GM21529 (cell line): ENCODE results near the gene KCNQ5.
"Not testable (repeated sequence)": the region's sequence is repeated elsewhere in the genome, so short reads cannot be mapped to it uniquely, and the experiment has no call there.

Source experiments
- ATAC-seq: cut with Tn5 transposase; IDR thresholded peaks from one replicate; pipeline ENCODE4 v1.9.1; 2021; ENCODE audit not compliant: unreplicated experiment

Gene KCNQ5

DNA sequence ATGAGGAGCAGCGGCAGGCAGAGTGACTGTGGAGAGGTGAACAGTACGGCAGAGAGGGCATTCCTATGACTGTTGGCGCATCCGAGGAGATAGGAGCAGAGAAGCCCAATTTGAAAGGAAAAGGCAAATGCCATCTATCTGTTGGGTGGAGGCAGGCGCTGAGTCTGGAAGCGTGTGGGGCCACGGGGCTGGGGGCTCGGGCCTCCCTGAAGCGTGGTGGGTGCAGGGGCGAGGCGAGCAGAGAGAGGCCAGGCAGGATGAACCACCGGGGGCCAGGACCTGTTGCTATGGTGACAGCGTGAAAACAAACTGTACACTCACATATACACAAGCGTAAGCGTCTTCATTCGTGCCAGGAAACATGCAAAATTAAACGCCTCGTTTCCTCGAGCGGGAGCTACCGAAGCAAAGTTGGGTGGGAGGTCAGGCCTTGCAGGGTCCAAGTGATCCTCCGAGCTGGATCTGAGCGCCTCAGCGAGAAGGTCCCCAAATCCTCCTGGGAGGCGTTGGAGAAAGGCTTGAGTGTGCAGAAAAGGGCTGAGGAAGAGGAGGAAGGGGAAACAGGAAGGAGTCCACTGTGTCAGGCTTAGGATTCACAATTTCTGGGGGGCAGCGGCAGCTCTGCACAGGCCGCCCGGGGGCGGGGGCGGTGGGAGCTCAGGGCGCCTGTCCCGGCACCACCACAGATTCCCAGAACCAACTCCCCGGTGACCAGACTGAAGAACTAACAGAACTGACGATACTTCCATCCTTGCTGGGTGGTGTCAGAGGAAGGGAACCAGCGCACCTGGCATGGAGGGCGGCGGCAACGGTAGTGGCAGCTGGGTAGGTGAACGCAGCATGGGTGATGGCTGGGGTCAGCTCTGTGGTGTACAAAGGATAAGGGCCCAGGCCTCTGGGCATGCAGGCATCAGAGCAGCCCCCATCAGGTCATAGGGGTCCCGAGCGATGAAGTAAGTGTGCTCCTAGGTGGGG lies 535.2 kb downstream of the KCNQ5 start:
- no peak for ATAC-seq

DNA sequence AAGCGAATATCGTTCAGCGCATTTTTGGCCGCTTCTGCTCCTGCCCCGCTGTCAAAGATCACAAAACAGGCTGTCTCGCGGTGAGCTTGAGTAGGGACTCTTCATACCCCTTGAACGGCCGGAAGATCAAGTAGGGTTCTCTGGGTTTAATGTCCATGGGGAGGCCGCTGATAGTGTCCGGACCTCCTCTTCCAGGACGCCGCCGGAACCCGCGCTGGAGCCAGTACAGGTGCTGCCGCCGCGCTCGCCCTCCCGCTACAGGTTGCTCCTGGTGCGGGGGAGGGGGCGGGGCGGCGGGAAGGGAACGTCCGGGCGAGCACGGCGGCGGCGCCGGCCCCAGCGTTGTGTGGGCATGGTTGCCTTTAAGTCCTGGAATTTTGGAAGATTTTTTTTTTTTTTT lies 536.0 kb downstream of the KCNQ5 start:
- ATAC-seq, result no peak

DNA sequence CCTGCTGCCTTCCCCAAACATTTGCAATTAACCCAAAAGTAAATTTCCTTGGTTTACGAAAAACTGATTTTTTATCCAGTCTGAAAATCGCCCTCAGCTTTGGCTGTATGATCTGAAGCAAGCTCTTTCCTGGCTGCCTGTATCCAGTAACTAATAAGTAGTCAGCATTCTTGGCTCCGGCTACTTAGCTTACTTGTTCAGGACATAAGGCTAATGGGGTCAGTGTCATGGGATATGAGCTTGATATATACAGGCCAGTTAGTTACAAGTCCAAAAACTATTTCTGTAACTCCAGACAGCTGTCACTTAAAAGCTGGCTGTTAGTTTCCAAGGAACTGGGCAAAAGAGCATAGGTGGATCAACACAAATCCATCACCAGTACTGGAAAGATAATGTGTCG lies 547.2 kb downstream of the KCNQ5 start:
- ATAC-seq, result no peak

DNA sequence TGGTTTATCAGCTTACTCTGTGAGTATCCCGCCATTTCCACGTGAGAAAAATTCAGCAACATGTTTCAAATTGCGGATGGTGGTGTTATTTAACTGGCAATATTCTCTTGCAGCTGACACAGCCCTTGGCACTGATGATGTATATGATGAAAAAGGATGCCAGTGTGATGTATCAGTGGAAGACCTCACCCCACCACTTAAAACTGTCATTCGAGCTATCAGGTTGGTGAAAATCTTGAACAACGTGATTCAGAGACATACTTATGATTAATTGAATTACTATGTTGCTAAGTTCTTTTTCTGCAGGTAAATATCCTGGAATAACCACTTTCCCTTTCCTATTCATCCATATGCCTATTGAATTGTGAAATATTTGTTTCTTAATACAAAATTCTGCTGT lies 547.8 kb downstream of the KCNQ5 start:
- ATAC-seq, result no peak

DNA sequence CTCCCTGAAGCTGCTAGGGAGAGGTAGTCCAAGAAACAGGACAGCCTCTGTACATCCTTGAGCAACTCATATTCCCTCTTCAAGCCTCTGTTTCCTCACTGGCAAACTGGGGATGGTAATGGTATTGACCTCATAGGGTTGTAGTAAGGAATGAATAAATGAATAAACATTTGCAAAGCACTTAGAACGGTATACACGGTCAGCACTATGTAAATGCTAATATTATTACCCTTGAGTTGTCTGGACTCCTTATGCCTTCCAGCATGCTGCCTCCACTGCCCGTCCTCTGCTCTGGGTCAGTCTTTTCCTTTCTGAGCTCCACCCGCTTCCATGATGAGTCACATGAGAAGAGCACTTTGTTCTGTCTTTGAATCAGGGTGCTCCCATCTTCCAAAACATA lies 552.8 kb downstream of the KCNQ5 start:
- ATAC-seq, result no peak

DNA sequence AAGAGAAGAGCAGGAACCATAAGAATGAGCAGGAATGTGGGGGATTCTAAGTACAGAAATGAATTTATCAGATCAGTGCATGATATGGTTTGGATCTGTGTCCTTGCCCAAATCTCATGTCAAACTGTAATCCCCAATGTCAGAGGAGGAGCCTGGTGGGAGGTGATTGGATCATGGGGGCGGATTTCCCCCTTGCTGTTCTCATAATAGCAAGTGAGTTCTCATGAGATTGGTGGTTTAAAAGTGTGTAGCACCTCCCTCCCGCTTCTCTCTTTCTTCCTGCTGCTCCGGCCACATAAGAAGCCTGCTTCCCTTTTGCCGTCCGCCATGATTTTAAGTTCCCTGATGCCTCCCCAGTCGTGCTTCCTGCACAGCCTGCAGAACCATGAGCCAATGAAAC lies 554.2 kb downstream of the KCNQ5 start:
- no peak for ATAC-seq

DNA sequence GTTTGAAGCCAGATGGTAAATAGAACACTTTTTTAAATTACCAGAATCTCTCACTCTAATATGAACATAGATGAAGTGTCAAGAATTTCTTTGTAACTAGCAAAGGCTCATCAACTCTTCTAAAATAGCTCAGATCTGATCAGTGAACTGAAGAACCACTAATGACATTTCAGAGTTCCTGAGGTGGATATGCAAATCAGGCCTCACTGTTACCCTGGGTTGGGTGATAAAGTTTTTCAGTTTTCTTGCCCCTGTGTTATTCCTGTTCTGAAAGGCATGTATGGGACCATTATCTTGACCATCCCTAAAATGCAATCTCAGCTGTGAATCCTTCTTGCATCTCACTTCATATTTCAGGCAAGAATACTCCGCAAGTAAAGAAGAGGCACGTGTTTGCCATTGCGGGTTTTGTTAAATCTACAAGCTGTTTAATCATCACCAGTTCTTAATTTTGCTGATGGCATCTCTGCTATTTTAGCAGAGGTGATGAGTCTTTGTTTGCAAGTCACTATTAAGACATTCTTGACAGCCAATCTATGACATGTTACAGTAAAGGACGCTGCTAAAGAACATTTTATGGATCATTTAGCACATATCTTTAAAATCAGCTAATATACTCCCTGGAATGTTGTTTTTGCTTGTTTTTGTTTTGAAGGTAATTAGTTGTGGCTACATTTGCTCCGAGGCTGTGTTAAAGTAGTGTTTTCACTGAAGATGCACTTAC lies 555.5 kb downstream of the KCNQ5 start:
- peak; percentile 54 for ATAC-seq

DNA sequence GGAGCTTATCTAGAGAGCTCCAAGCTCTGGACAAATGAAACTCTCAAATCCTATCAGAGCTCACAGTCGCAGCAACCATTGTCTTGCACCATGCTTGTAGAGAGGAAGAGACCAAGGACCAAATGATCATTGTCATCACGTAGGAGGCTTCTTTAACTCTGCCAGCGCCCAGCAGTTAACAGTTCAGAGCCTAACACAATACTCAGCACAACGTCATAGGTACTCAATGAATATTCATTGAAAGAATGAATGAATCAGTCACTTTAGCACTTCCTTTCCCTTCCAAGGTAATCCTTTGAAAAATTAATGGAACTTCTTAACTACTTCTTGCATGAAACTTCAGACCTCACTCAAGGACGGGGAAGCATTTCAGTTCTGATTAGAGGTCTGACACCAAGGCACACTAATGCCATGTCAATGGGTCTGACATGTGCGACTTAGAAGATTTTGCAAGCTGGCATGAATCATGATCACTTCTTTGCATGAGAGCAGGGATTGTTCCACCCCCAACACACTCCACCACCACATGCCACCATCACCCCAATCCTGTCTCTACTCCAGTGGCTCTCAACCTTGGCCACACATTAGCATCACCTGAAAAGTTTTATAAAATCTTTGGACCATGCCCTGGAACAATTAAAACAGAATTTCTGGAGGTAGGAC lies 558.3 kb downstream of the KCNQ5 start:
- no peak for ATAC-seq

DNA sequence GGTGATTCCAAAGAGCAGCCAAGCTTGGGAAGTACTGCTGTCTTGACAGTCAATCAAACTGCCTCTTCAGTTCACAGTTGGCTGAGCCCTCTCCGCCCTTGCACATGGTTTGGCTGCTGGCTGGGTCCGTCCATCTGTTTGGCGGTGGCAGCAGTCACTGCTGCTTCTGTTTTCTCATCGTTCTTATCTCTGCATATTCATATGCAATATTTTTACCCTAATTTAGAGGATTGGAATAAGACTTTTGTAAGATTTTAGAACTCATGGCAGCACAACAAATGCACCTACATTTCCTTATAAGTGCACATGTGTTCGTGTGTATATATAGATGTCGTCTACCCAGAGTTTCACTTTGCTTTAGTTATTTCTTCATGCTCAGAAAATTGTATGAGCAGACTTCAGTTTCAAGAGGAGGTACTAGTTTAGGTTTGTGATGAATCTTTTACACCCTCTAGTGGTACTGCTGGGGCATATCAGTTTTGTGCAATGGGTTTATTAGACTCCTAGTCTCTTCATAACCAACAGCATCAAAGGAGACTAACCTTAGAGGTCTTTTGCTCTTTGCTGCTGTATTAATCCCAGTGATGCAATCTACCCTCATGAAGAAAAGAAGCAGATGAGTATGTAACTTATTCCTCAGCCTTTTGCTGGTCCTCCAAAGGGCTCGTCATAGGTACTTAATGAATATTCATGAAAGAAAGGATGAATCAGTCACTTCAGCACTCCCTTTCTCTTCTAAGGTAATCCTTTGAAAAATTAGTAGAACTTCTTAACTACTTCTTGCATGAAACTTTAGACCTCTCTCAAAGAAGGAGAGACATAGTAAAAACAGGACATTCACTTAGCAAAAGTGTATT lies 559.1 kb downstream of the KCNQ5 start:
- peak; percentile 83 for ATAC-seq

DNA sequence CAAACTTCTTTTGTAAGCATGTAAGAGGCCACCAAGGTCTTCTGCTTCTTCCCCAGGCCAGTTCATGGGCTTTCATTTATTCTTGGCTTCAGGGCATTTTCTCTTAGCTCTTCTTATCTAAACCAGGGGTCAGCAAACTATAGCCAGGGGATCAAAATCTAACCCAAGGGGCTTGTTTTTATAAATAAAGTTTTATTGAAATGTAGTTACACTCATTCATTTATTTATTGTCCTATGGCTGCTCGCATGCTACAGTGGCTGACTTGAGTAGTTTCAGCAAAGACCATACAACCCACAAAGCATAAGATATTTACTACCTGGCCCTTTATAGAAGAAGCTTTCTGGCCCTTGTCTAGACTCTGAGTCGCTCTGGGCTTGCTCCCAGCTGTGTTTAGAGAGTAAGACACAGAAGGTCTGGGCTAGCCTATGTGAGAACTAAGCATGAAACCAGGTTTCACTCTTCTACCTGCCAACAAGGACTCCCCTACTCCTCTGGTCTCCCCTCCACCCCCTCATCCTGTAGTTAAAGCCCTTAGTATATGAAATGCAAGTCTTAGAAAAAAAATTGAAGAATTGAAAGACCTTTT lies 560.2 kb downstream of the KCNQ5 start:
- ATAC-seq, result peak; percentile 35

DNA sequence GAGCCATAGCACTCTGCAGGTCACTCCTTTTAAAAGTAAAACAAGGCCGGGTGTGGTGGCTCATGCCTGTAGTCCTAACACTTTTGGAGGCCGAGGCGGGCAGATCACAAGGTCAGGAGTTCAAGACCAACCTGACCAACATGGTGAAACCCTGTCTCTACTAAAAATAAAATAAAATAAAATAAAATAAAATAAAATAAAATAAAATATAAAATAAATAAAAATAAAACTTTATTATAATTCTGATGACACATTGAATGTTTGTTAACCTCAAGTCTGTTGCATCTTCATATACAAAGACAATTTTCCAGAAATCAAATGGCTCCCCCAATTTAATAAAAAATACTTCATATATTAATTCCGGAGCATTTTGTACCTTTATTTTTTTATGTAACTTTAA lies 571.4 kb downstream of the KCNQ5 start:
- ATAC-seq, result not testable (repeated sequence)

DNA sequence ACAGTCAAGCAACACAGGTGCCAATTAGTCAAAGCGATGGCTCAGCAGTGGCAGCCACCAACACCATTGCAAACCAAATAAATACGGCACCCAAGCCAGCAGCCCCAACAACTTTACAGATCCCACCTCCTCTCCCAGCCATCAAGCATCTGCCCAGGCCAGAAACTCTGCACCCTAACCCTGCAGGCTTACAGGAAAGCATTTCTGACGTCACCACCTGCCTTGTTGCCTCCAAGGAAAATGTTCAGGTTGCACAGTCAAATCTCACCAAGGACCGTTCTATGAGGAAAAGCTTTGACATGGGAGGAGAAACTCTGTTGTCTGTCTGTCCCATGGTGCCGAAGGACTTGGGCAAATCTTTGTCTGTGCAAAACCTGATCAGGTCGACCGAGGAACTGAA lies 572.9 kb downstream of the KCNQ5 start:
- no peak for ATAC-seq

DNA sequence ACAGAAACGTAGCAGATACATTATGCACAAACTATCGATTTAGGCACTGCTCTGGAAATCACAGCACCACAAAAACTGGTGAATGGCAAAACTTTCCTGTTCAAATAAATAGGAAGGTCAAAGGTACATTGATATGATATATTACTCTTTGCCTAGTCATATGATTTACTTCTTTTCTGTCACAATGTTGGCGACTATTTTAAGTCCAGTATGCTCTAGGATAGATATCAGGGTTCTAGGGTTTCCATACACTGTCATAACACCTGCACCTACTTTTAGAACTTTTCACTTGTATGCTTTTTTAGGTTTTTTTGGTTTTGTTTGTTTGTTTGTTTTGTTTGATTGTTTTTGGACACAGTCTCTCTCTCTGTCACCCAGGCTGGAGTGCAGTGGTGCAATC lies 578.4 kb downstream of the KCNQ5 start:
- no peak for ATAC-seq

DNA sequence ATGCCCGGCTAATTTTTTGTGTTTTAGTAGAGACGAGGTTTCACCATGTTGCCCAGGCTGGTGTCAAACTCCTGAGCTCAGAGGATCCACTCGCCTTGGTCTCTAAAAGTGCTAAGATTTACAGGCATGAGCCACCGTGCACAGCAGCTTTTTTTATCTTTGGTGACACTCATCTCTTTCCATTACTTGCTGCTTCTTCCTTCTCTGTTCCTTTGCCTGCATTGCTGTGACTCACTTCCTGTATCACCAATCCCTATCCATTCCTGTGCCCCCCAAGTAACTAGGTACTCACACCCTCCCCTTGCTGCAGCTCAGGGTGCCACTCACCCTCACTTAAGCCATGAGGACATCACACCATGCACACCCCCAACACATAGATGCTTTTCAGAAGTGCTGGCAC lies 578.9 kb downstream of the KCNQ5 start:
- ATAC-seq, result no peak

DNA sequence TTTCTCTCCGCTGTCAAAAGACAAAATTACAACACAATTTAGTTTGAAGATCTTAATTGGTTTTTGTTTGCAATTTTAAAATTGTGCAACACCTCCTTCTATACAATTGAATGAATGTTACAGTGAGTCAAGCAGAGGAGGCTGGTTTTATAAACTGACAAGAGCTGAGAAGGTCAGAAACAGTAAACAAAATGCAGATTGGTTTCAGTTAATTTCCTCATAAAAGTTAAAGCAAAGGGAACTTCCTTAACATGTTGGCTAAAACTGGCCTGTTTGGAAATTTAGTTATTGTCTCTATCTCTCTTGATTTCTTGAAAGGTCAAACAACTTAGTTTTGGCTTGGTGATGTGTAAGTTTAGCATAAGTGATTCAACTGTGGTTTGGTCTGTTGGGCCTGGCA lies 581.2 kb downstream of the KCNQ5 start:
- no peak for ATAC-seq

DNA sequence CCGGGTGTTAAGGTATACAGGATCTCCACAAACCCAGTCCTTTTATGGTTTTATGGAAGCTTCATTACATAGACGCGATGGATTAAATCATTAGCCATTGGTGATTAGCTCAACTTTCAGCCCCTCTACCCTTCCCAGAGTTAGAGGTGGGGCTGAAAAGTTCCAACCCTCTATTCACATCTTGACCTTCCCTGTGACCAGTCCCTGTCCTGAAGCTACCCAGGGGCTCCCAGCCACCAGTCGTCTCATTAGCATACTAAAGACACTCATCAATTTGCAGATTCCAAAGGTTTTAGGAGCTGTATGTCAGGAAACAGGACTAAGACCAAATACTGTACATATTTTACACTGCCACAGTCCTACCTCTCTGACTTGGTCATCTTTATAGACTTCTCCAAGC lies 582.4 kb downstream of the KCNQ5 start:
- ATAC-seq, result no peak

DNA sequence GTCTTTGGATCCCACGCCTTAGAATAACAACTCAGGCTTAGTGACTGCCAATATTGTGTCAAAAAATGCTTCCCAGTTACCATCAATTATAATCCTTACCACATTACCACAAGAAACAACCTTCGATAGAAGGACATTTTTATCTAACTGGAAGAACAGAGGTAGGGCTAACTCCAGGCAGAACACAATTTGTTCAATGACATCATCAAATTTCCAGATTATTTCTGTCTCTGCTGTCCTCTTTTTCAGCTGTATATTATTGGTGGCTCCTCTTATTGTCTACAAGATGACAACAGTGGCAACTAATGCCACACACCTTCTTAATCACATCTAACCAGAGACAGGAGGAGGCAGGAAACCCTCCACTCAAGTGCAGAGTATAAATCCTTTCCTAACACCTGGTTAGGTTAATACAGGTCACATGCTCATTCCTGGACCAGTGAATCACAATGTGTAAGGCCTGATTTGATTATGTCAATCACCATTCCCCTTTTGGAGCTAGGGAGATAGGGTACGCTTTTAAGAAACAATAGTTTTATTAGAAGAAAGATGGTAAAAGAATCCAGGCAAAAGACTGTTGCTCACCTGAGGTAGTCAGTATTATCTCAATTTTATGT lies 585.5 kb downstream of the KCNQ5 start:
- no peak for ATAC-seq

DNA sequence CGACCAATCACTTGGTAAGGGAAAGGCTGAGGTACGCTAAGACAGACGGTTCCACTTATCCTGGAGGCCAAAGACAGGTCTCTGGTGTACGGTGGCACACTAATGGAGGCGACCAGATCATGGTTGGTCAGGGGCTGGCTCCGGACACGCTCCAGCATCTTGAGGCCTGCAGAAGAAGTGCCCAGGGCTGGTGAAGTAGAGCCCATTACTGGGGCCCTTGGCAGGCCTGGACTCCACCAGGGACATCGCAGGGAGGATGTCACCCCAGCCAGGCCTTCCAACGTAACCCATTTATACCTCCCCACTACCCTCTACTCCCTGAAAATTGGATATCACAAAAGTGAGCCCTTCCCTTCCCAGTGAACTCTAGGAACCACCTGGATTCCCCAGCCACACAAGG lies 587.3 kb downstream of the KCNQ5 start:
- no peak for ATAC-seq

DNA sequence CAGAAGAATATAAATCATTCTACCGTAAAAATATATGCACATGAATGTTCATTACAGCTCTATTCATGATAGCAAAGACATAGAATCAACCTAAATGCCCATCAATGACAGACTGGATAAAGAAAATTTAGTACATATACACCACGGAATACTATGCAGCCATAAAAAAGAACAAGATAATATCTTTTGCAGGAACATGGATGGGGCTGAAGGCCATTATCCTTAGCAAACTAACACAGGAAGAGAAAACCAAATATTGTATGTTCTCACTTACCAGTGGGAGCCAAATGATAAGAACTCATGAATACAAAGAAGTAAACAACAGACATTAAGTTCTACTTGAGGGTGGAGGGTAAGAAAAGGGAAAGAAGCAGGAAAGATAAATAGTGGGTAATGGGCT lies 595.0 kb downstream of the KCNQ5 start:
- no peak for ATAC-seq

DNA sequence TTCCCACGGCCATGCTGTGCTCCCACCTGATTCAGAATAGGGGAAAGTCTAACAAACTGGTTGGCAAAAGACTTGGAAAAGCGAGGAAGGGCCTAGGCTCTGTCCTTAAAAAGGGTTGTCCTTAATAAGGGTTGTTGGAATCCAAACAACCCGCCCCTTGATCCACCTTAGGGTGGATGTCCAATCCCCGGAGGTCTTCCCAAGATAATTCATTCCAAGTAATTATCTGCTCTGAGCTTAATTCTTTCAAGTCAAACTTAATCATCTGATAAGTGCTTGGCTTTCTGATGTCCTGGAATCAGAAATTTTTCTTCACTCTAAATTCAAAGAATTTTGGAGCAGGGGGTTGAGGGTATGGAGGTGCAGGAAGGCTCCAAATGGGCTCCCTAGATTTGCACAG lies 603.5 kb downstream of the KCNQ5 start, which contains the start of gene KHDC1L:
Gene KHDC1L (minus strand): TSS at position 101 of the 400 bp plus-strand sequence. CDS start 88 bp downstream, at position 13.
- ATAC-seq, result no peak
